Fibroblast of lung (primary cell): ENCODE measurements around the gene ZNF546. TPM values are rescaled to one million over a fixed set of nuclear protein-coding genes. Genes with fewer than 3 reads are reported as not detected.

ENCODE experiments used
- DNase-seq, 2 donors: peaks; one replicate each; pipeline versions ENCODE4 v3.0.0 to v3.0.0-alpha.2; 2010; ENCODE audit warnings: low read depth in 2 of 2
- H2AFZ ChIP-seq: 2 replicates; pipeline ENCODE4 v1.5.1; 2012; ENCODE audit warnings: low read length, control low read depth, inconsistent platforms
- H3K27ac ChIP-seq: 2 replicates; pipeline ENCODE4 v1.5.1; 2011; ENCODE audit warnings: low read length, control low read depth; ENCODE audit not compliant: insufficient read depth
- H3K27me3 ChIP-seq: 2 replicates; pipeline ENCODE4 v1.5.1; 2011; ENCODE audit warnings: mild to moderate bottlenecking, low read length; ENCODE audit not compliant: control insufficient read depth, insufficient read depth
- H3K36me3 ChIP-seq: 2 replicates; pipeline ENCODE4 v1.5.1; 2011; ENCODE audit warnings: low read length; ENCODE audit not compliant: control insufficient read depth, insufficient read depth
- H3K4me1 ChIP-seq: 2 replicates; pipeline ENCODE4 v1.5.1; 2011; ENCODE audit warnings: low read length; ENCODE audit not compliant: control insufficient read depth, insufficient read depth; ENCODE audit errors: extremely low read depth
- H3K4me2 ChIP-seq: 2 replicates; pipeline ENCODE4 v1.5.1; 2011; ENCODE audit warnings: low read length, control low read depth; ENCODE audit not compliant: insufficient read depth; ENCODE audit errors: extremely low read depth
- H3K4me3 ChIP-seq, 4 experiments: fragments of 200-600 bp in 1 of 4; sonication (generic) in 1 of 4; replicated peaks in 1 of 4; 2 replicates each; pipeline ENCODE4 v1.5.1; 2011 to 2016; ENCODE audit warnings: low read length in 4 of 4, low read depth in 3 of 4, mild to moderate bottlenecking in 3 of 4, control low read depth in 2 of 4, inconsistent platforms in 1 of 4, mixed read lengths in 1 of 4; ENCODE audit not compliant: insufficient read depth in 1 of 4; ENCODE audit errors: control extremely low read depth in 1 of 4
- H3K79me2 ChIP-seq: 2 replicates; pipeline ENCODE4 v1.5.1; 2012; ENCODE audit warnings: mild to moderate bottlenecking, low read length, inconsistent platforms; ENCODE audit not compliant: control insufficient read depth, insufficient read depth
- H3K9ac ChIP-seq: 2 replicates; pipeline ENCODE4 v1.5.1; 2011; ENCODE audit warnings: mild to moderate bottlenecking, low read length, control low read depth; ENCODE audit not compliant: insufficient read depth
- H3K9me3 ChIP-seq: 2 replicates; pipeline ENCODE4 v1.5.1; 2012; ENCODE audit warnings: low read depth, low read length; ENCODE audit not compliant: control insufficient read depth, insufficient read depth
- H4K20me1 ChIP-seq: 2 replicates; pipeline ENCODE4 v1.5.1; 2011; ENCODE audit warnings: low read length; ENCODE audit not compliant: control insufficient read depth, insufficient read depth; ENCODE audit errors: extremely low read depth
- CTCF ChIP-seq, 2 donors: IDR thresholded peaks in 1 of 2; conservative IDR thresholded peaks in 1 of 2; 1 replicate in 1 of 2; 2 replicates in 1 of 2; pipeline ENCODE4 v1.5.1; 2011 to 2012; ENCODE audit warnings: low read length in 2 of 2, control low read depth in 1 of 2, inconsistent platforms in 1 of 2, low read depth in 1 of 2, mild to moderate bottlenecking in 1 of 2
- EZH2 ChIP-seq: IDR thresholded peaks from 2 replicates; pipeline ENCODE4 v1.5.1; 2012; ENCODE audit warnings: low read length, control low read depth, mild to moderate bottlenecking; ENCODE audit errors: missing control alignments
- polyA plus RNA-seq, 2 donors: library from polyadenylated mRNA; depleted of rRNA in 1 of 2; stranded (reverse) in 1 of 2; unstranded in 1 of 2; fragments of >200 nt; gene quantifications; 2 replicates each; pipeline ENCODE4 v1.2.1, GENCODE V29; 2011 to 2012; ENCODE audit warnings: missing spikeins in 1 of 2
- total RNA-seq: library from RNA; depleted of rRNA; stranded (reverse); fragments of >200 nt; gene quantifications from 2 replicates; pipeline ENCODE4 v1.2.1, GENCODE V29; 2014

ZNF546 gene
- total and polyA plus RNA-seq, 2 donors (not counting 1 experiment from before 2014, with no cell fraction given) = 1.6 to 15.7 TPM

DNA sequence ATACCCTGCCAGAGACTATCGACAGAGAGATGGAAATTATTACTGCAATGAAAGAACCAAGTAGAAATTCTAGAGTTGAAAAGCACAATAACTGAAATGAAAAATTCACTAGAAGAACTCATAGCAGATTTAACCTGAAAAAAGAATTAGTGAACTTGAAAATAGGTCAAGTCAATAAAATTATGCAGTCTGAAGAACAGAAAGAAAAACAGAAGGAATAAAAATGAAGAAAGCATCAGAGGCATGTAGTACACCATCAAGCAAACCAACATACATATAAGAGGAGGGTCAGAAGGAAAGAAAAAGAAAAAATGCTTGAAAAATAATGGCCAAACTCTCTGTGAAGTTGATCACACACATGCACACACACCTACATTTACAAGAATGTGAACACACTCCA is 62.8 kb downstream of the ZNF546 start:
- Histone ChIP-seq H3K4me1 (no peaks in the 10 kb centered on the region), H3K4me2 (no peak overlapping the region), H3K79me2 (peaks cover 9% of the 10 kb centered on the region), H3K9ac (no peak overlapping the region), H3K9me3 (no peaks in the 10 kb centered on the region), H4K20me1 (no peaks in the 10 kb centered on the region), H3K4me3 (no peak overlapping the region), H3K27ac (no peak overlapping the region), H3K36me3 (no peaks in the 10 kb centered on the region), H2AFZ (no peak overlapping the region), H3K27me3 (no peaks in the 10 kb centered on the region)
- no peak for DNase-seq
- TF ChIP-seq EZH2 (no peak), CTCF (conservative IDR thresholded peaks at IDR 0.05 in 1 of 2, IDR thresholded peaks at IDR 0.05 in 1 of 2; ENCODE audit: low read depth in 1 of 2, low read length in 2 of 2) (no peak)

DNA sequence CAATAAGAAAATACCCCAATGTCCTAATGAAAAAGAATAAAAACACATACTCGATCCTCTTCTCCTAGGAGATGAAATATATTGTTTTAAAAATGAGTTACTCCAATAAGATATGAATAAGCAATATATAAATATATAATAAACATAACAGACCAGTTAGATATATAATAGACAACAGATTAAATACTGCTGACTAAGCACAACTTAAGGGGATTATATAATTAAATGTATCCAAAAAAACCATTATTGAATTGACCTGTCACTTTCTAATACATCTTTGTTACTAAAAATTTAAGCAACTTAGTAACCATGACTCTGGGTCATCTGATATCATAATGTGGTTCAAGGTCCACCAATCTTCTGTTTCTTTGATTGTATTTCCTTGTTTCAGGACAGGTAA is 73.2 kb downstream of the ZNF546 start:
- H4K20me1 ChIP-seq = no peaks in the 10 kb centered on the region
- H3K9me3 ChIP-seq = peaks cover under 1% of the 10 kb centered on the region
- DNase-seq = no peak
- no peak overlapping the region for H3K27ac ChIP-seq
- no peaks in the 10 kb centered on the region for H3K27me3 ChIP-seq
- H3K4me1 ChIP-seq = no peaks in the 10 kb centered on the region
- peaks cover 2% of the 10 kb centered on the region for H3K36me3 ChIP-seq
- no peak overlapping the region for H2AFZ ChIP-seq
- no peak overlapping the region for H3K4me3 ChIP-seq
- no peaks in the 10 kb centered on the region for H3K79me2 ChIP-seq
- H3K9ac ChIP-seq = no peak overlapping the region
- TF ChIP-seq EZH2 (no peak), CTCF (conservative IDR thresholded peaks at IDR 0.05 in 1 of 2, IDR thresholded peaks at IDR 0.05 in 1 of 2; ENCODE audit: low read depth in 1 of 2, low read length in 2 of 2) (no peak)
- no peak overlapping the region for H3K4me2 ChIP-seq

Other genes starting within 250 kb of the ZNF546 start
- gene LEUTX, start 218.2 kb upstream of the ZNF546 start, total RNA-seq = not detected in 2 replicates
- not detected in 2 replicates for gene LEUTX, start 218.2 kb upstream of the ZNF546 start, polyA plus RNA-seq
- gene DYRK1B, start 162.9 kb upstream of the ZNF546 start, total RNA-seq = 8.5 and 12.2 TPM in 2 replicates
- 7.5 and 7.7 TPM in 2 replicates for gene DYRK1B, start 162.9 kb upstream of the ZNF546 start, polyA plus RNA-seq
- 127 and 137 TPM in 2 replicates for gene FBL, start 150.7 kb upstream of the ZNF546 start, total RNA-seq
- gene FBL, start 150.7 kb upstream of the ZNF546 start, polyA plus RNA-seq = 177 and 320 TPM in 2 replicates
- 0.33 and 0.51 TPM in 2 replicates for gene FCGBP, start 62.4 kb upstream of the ZNF546 start, total RNA-seq
- 0.01 and 0.02 TPM in 2 replicates for gene FCGBP, start 62.4 kb upstream of the ZNF546 start, polyA plus RNA-seq
- gene PSMC4, start 25.9 kb upstream of the ZNF546 start, total RNA-seq = 65.2 and 75.1 TPM in 2 replicates
- 76.0 and 113 TPM in 2 replicates for gene PSMC4, start 25.9 kb upstream of the ZNF546 start, polyA plus RNA-seq
- gene ZNF780B, start 59.2 kb downstream of the ZNF546 start, total RNA-seq = 17.2 and 20.8 TPM in 2 replicates
- gene ZNF780B, start 59.2 kb downstream of the ZNF546 start, polyA plus RNA-seq = 8.9 TPM in 2 replicates
- 12.8 and 17.3 TPM in 2 replicates for gene ZNF780A, start 93.9 kb downstream of the ZNF546 start, total RNA-seq
- 10.2 and 14.7 TPM in 2 replicates for gene ZNF780A, start 93.9 kb downstream of the ZNF546 start, polyA plus RNA-seq
- 7.2 and 7.4 TPM in 2 replicates for gene MAP3K10, start 194.4 kb downstream of the ZNF546 start, total RNA-seq
- 1.9 and 2.7 TPM in 2 replicates for gene MAP3K10, start 194.4 kb downstream of the ZNF546 start, polyA plus RNA-seq
- gene TTC9B, start 221.3 kb downstream of the ZNF546 start, total RNA-seq = not detected in 2 replicates
- not detected in 2 replicates for gene TTC9B, start 221.3 kb downstream of the ZNF546 start, polyA plus RNA-seq
- 0.26 and 0.50 TPM in 2 replicates for gene CCNP, start 229.6 kb downstream of the ZNF546 start, total RNA-seq
- 0.07 and 0.16 TPM in 2 replicates for gene CCNP, start 229.6 kb downstream of the ZNF546 start, polyA plus RNA-seq